ENCODE data around the gene MLN. TPM values are rescaled to one million over a fixed set of nuclear protein-coding genes. Genes with fewer than 3 reads are reported as not detected.

Gene MLN
- total RNA-seq, 1 experiment from 2014 or later: not detected

GRCh38 chr6:33754222-33754621, 49.6 kb downstream of the MLN start:
- H4K91ac ChIP-seq (ENCODE audit: insufficient read length, low read depth, low read length): no peak overlapping the region
- Mint-ChIP-seq H3K27ac (peak overlapping the region in 2 of 3 experiments; percentile 55 to 57; a peak in 4 of 7 replicates), H3K4me1 (peaks cover 24 to 58% of the 10 kb centered on the region in 2 experiments), H3K27me3 (ENCODE audit: low read depth) (peaks cover 3% of the 10 kb centered on the region), H3K9me3 (no peaks in the 10 kb centered on the region; a peak in 2 of 5 replicates), H3K36me3 (ENCODE audit: insufficient read depth in 1 of 3, low read depth in 3 of 3) (no peaks in the 10 kb centered on the region), H3K4me3 (no peak overlapping the region; a peak in 1 of 5 replicates)
- H3K27ac ChIP-seq (ENCODE audit: insufficient read length, low read depth, low read length): no peak overlapping the region
- H2BK120ac ChIP-seq (ENCODE audit: low read depth, low read length, poor library complexity, severe bottlenecking): no peak overlapping the region
- no peak overlapping the region for H3K18ac ChIP-seq (ENCODE audit: insufficient read length, low read depth, low read length)
- no peak overlapping the region for H2BK12ac ChIP-seq (ENCODE audit: insufficient read length, low read depth, low read length)
- H2AK5ac ChIP-seq (ENCODE audit: insufficient read length, low read length): no peak overlapping the region
- H2BK5ac ChIP-seq (ENCODE audit: insufficient read length, low read length): no peak overlapping the region
- WGBS (ENCODE audit: extremely low coverage, insufficient read length, low lambda C conversion rate): no CpG with 5 or more reads among the region's 11 CpGs
- H3K9ac ChIP-seq (ENCODE audit: extremely low read depth, insufficient read length, low read length): no peak overlapping the region
- H3K27me3 ChIP-seq (ENCODE audit: insufficient read depth, low read length): no peaks in the 10 kb centered on the region
- H3K4me2 ChIP-seq (ENCODE audit: insufficient read depth, insufficient read length, low read length): no peak overlapping the region
- no peaks in the 10 kb centered on the region for H3K79me2 ChIP-seq (ENCODE audit: insufficient read depth, low read length)
- no peak overlapping the region for H4K5ac ChIP-seq (ENCODE audit: insufficient read length, low read depth, low read length)
- no peak overlapping the region for H3K23ac ChIP-seq (ENCODE audit: insufficient read length, low read depth, low read length)
- no peaks in the 10 kb centered on the region for H3K79me1 ChIP-seq (ENCODE audit: insufficient read depth, low read depth, low read length, poor library complexity, severe bottlenecking)
- no peaks in the 10 kb centered on the region for H3K4me1 ChIP-seq (ENCODE audit: insufficient read depth, low read length)
- H3K14ac ChIP-seq (ENCODE audit: insufficient read depth, low read length): no peak overlapping the region
- no peak overlapping the region for H2BK20ac ChIP-seq (ENCODE audit: low read depth, low read length, poor library complexity, severe bottlenecking)
- no peaks in the 10 kb centered on the region for H4K20me1 ChIP-seq (ENCODE audit: control insufficient read depth, insufficient read depth, insufficient read length)
- no peaks in the 10 kb centered on the region for H3K9me3 ChIP-seq (ENCODE audit: control insufficient read depth, low read depth, low read length)
- no peaks in the 10 kb centered on the region for H3K23me2 ChIP-seq (ENCODE audit: insufficient read length, low read depth, low read length, poor library complexity, severe bottlenecking)
- H3K56ac ChIP-seq (ENCODE audit: insufficient read length, low read depth, low read length): no peak overlapping the region
- H4K8ac ChIP-seq (replicated peaks; ENCODE audit: insufficient read length, low read depth, low read length): no peak overlapping the region
- no peak overlapping the region for H3K4ac ChIP-seq (ENCODE audit: low read depth, low read length)
- no peak for DNase-seq
- TF ChIP-seq CTCF (conservative IDR thresholded peaks at IDR 0.05): no peak
- no peak overlapping the region for H2BK15ac ChIP-seq (ENCODE audit: low read depth, low read length)
- no peak overlapping the region for H2AFZ ChIP-seq (ENCODE audit: low read length)
- no peak overlapping the region for H3T11ph ChIP-seq (ENCODE audit: low read length)

Measured in H9 (cell line).